ENCODE measurements around the gene FGF12. TPM values are rescaled to one million over a fixed set of nuclear protein-coding genes. Genes with fewer than 3 reads are reported as not detected.

The FGF12 gene
- total RNA-seq, 1 experiment from 2014 or later: 0.07 TPM

DNA sequence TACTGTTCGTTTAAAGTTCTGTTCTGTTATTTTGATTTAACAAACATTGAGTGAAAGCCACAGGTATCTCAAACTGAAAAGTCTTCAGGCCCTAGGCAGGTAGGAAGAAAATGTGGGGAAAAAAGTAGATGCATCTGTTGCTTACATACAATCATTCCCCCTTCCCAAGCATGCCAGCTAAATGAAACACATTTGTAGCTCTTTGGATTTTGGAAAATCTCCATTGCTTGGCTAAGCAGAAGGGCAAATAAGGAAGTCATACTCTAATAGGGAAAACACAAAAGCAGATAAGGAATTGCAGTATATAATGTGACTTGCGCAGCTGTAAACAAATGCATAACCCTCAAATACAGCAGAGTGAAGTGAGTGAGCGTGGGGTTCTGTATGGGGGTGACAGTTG, 375.9 kb downstream of the FGF12 start:
- H3K79me2 ChIP-seq (ENCODE audit: insufficient read depth, low read length): no peaks in the 10 kb centered on the region
- H3K9ac ChIP-seq (ENCODE audit: low read length): no peak overlapping the region
- H3K27me3 ChIP-seq (ENCODE audit: insufficient read depth, low read length): peaks cover 33% of the 10 kb centered on the region
- H3K9me2 ChIP-seq (ENCODE audit: insufficient read depth): no peaks in the 10 kb centered on the region
- no peak overlapping the region for H3K4me3 ChIP-seq (replicated peaks in 1 of 2; ENCODE audit: low read depth in 1 of 2, low read length in 2 of 2)
- no peak for DNase-seq (ENCODE audit: low read depth, low spot score)
- no peak overlapping the region for H2AFZ ChIP-seq (ENCODE audit: low read depth, low read length, poor library complexity, severe bottlenecking)
- ChIA-PET CTCF (interaction anchor here (0.6 kb wide), 1 partner anchor 93 kb away, joined by 3 read pairs; no protein-coding TSS in a partner anchor), RAD21 (ENCODE audit: low non-redundant PET in 1 of 2, low total read pairs in 2 of 2, uncharacterized antibody in 2 of 2, unreplicated experiment in 2 of 2) (no interaction called here), POLR2A (no interaction called here)
- ATAC-seq: no peak
- BruUV-seq (replicated peaks): no TSS peak
- H3K36me3 ChIP-seq (ENCODE audit: control insufficient read depth in 1 of 2, insufficient read depth in 2 of 2, low read length in 2 of 2): no peaks in the 10 kb centered on the region
- H3K4me1 ChIP-seq (ENCODE audit: control insufficient read depth in 1 of 2, insufficient read depth in 2 of 2, low read length in 2 of 2): no peaks in the 10 kb centered on the region
- TF ChIP-seq ZFX (IDR thresholded peaks at IDR 0.05) (no peak), POLR2AphosphoS5 (IDR thresholded peaks at IDR 0.05; ENCODE audit: low read depth, low read length) (no peak), EGR1 (IDR thresholded peaks at IDR 0.05; ENCODE audit: low read depth) (no peak), ATF3 (IDR thresholded peaks at IDR 0.05) (no peak), ZBTB33 (IDR thresholded peaks at IDR 0.05; ENCODE audit: extremely low read depth, insufficient replicate concordance, low read length) (no peak), POLR2A (IDR thresholded peaks at IDR 0.05; ENCODE audit: borderline replicate concordance, extremely low read depth, insufficient read depth, insufficient read length) (no peak), SP1 (IDR thresholded peaks at IDR 0.05; ENCODE audit: low read depth) (no peak), CBX3 (IDR thresholded peaks at IDR 0.05; ENCODE audit: low read depth) (no peak), EZH2 (IDR thresholded peaks at IDR 0.05) (no peak), CTCF (IDR thresholded peaks at IDR 0.05 in 2 of 3, conservative IDR thresholded peaks at IDR 0.05 in 1 of 3; ENCODE audit: borderline replicate concordance in 1 of 3, insufficient read depth in 1 of 3, low read depth in 2 of 3, low read length in 2 of 3) (no peak), ZNF274 (IDR thresholded peaks at IDR 0.05; ENCODE audit: low read depth, low read length) (no peak), SRF (IDR thresholded peaks at IDR 0.05; ENCODE audit: low read depth) (no peak)
- intact Hi-C loops (cut with micrococcal nuclease): no loop called here
- no peak overlapping the region for H3K27ac ChIP-seq (ENCODE audit: low read depth, low read length)
- no peaks in the 10 kb centered on the region for H3K9me3 ChIP-seq (ENCODE audit: control insufficient read depth in 1 of 2, insufficient read depth in 1 of 2, low read depth in 1 of 2, low read length in 2 of 2)
- H3K4me2 ChIP-seq (ENCODE audit: low read length): no peak overlapping the region
- no peaks in the 10 kb centered on the region for H4K20me1 ChIP-seq (ENCODE audit: insufficient read depth)
